Putamen (tissue), 1 donor: ENCODE data around the gene NSFL1C.

Source experiments
- DNase-seq: peaks from one replicate; pipeline ENCODE4 v3.0.0-alpha.2; 2016; ENCODE audit warnings: low spot score

NSFL1C gene

DNA sequence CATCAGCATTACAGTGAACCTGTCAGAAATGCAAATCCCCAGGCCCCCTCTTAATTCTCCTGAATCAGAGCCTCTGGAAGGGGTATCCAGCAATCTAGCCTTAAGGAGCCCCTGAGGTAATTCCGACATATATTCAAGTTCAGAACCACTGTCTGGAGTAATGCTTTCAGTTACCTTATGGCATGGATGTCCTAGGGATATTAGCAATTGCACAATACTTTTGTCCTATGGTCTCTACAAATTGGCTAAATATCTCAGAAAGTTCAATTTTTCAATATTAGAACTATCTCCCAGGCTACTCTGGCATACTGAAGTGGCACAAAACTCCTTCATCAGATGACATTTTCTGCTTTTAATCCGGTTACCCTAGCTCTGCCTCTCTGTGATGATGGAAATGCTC is 6.4 kb downstream of the NSFL1C start:
- DNase-seq: no peak

DNA sequence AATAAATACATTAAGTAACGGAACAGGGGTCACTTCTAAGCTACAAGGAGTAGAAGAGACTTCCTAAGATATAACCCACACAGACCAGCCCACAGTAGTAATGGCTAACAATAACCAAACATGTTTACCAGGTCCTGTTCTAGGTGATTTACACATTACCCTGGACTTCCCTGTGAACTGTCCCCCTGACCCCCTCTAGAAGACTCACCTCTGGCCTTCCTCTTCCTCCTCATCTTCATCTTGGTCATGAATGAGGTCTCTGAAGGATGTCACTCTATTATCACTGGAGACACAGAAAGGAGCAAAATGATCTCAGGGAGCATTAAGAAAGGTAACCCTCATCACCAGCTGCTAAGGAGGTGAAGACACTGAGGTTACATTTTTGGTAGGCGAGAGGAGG is 8.7 kb downstream of the NSFL1C start:
- DNase-seq: no peak

DNA sequence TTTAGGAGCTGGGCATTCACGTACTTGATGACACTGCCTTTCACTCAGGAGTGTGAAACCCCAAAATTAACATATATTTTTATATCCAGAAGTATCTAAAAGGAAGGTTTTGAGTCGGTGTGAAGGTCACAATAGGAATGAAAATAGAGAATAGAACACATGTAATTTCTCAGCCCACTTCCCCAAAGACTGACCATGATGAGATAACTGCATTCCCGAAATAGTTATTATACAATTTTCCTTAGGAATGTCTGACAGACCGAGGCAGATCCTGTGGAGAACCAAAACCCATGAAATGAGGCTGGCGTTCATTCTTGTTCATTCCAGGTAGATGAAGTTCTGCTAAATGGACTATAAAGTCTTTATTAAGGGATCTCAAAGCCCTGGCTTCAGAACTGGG is 10.3 kb downstream of the NSFL1C start:
- DNase-seq: no peak

GRCh38 chr20:1450926-1451491 is 15.6 kb downstream of the NSFL1C start:
- DNase-seq: no peak

GRCh38 chr20:1449370-1449769 is 17.3 kb downstream of the NSFL1C start:
- DNase-seq: no peak

DNA sequence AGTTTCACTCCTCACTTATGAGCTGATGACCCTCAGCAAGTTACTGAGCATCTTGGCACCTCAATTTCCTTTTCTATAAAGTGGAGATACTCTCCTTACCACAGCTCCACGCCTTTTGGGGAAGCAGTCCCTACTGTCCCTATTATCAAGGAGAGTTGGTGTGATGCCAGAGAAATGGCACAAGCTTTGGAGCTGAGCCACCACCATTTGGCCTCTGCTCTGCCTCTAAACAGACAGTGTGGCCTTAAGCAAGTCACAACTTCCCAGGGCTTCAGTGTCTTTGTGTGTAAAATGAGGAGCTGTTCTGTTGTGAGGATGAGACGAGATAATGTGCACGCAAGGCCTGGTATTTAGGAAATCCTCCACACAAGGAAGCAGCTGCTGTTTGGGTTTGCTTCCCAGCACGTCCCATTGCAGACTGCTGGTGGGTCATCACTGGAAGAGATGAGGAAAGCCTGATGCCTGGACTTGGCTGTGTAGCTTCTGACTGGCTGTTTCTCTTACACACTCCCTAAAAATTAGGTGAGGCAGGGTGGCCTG is 18.5 kb downstream of the NSFL1C start:
- no peak for DNase-seq

GRCh38 chr20:1446536-1446935 is 20.1 kb downstream of the NSFL1C start:
- no peak for DNase-seq

DNA sequence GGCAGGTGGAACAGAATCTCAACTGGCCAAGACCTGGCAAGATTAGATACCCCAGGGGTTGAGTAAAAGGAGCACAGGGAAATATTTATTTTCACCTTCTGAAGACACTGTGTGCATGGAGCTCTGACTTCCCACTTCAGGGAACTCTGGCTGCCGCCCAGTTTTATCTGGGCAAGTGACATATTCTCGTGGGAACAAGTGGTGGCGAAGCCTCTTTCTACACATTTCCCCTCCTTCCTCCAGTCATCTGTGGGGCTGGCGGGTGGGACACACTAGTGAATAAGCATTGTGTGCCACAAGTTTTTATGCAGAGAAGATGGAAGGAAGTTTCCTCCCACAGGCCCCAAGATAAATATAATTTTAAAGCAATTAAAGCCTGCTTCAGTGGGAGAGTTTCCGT is 23.6 kb downstream of the NSFL1C start:
- no peak for DNase-seq

GRCh38 chr20:1442304-1442703 is 24.3 kb downstream of the NSFL1C start:
- no peak for DNase-seq

DNA sequence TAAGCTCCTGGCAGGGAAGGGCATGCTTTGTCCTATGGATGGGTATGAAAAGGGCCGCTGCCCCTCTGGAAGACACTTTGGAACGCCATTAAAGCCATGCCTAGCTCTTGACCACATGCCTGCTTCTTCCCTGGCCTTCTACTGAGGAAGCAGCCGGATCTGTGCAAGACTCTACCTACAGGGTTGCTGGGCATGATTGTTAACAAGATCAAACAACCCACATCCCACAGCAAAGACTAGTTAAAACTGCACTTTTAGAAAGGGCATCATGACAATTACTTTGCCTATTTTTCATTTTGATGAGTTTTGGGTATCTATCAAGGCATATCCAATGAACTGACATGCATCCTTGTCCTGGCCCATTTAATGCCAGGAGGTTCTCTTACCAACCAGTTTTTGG is 25.5 kb downstream of the NSFL1C start:
- no peak for DNase-seq

GRCh38 chr20:1440024-1440423 is 26.6 kb downstream of the NSFL1C start:
- DNase-seq: no peak

DNA sequence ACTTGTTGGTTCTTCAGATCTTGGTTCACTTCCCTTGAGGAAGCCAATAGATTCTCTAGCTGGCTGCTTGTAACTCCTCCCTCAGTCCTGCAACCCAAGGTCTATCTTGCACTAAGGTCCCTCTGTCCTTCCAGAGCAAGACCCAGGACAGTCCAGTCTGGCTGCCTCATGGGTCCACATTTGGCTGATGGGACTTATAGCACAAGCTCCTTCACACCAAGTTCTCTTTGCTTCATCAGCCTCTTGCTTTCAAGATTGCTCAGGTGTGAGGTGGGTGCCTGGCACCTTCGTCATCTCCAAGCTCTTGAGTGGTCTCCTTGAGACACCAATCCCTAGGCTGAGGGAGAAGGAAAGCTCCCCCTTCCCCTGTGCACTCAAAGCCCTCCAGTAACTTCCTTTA is 28.3 kb downstream of the NSFL1C start:
- no peak for DNase-seq

- peak; percentile 53 for DNase-seq
Observed at GRCh38 chr20:1437235-1437904, 29.3 kb downstream of the NSFL1C start.

DNA sequence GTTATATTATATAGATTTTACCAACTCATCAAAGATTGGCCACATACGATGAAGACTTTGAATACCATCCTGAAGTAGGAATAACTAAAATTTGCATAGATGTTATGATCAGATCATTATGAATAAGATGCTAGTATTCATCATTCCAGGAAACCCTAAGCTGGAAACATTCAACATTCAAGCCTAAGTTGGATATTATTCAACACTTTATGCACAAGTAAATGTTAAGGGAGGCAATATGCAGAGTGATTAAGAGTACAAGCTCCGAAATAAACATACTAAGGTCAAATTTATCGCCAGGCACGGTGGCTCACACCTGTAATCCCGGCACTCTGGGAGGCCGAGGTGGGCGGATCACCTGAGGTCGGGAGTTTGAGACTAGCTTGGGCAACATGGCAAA is 30.4 kb downstream of the NSFL1C start:
- DNase-seq: no peak

GRCh38 chr20:1435337-1435699 is 31.3 kb downstream of the NSFL1C start:
- no peak for DNase-seq

- DNase-seq: no peak
Observed at GRCh38 chr20:1434571-1435336, 31.9 kb downstream of the NSFL1C start.

DNA sequence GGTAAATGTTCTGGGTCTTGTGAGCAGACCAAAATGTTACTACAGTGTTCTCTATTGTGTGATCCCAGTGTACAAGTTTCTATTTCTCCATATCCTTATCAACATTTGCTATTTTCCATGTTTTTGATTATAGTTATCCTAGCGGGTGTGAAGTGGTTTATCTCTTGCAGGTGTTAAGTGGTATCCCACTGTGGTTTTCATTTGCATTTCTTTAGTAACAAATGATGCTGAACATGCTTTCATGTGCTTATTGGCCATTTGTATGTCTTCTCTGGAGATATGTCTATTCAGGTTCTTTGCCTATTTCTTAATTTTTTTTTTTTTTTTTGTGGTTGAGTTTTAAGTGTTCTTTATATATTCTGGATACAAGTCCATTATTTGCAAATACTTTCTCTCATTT is 35.5 kb downstream of the NSFL1C start:
- no peak for DNase-seq

DNA sequence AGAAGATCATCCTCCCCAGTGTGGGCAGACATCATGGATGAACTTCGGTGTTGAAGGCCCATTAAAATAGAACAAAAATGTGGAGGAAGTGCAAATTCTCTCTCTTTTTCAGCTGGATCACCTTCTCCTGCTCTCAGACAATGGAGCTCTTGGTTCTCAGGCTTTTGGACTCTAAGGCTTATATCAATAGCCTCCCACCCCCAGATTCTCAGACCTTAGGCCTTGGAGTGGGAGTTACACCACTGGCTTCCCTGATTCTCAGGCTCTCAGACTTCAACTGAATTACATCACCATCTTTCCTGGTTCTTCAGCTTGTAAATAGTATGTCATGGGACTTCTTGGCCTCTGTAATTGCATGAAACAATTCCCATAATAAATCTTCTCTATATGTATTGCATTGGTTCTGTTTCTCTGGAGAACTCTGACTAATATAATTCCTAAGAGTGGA is 36.6 kb downstream of the NSFL1C start:
- DNase-seq: no peak

DNA sequence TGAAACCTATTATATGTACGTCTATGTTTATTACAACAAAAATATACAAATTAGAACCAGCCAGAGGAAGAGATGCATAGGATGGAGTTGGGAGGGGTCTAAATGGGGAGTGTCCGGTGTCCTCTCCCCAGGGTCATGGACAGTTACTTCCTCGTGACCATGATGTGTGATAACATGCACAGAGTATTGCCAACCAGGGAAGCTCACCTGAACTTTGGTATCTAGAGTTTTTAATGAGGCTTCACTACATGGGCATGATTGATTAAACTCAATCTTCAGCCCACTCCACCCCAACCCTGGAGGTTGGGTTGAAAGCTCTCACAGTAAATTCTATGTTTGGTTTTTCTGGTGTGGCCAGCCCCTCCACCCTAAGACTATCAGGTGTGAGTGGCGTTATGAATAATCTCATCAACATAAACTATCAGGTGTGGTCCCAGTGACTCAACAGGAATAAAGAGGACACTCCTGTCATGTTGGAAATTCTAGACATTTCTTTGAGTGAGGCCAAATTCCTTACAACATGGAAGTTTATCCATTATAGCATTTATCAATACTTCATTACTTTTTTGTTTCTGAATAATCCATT is 37.4 kb downstream of the NSFL1C start:
- DNase-seq: no peak

- no peak for DNase-seq
Observed at GRCh38 chr20:1427457-1428054, 39.1 kb downstream of the NSFL1C start.

- no peak for DNase-seq
Observed at GRCh38 chr20:1426231-1426849, 40.3 kb downstream of the NSFL1C start.

GRCh38 chr20:1424336-1424735 is 42.3 kb downstream of the NSFL1C start:
- no peak for DNase-seq
